GM18870 (cell line): ENCODE results near the gene GFY.

Experiments used
- ATAC-seq: cut with Tn5 transposase; IDR thresholded peaks from one replicate; pipeline ENCODE4 v1.9.1; 2021; ENCODE audit warnings: moderate library complexity; ENCODE audit not compliant: unreplicated experiment

The GFY gene, protein sequence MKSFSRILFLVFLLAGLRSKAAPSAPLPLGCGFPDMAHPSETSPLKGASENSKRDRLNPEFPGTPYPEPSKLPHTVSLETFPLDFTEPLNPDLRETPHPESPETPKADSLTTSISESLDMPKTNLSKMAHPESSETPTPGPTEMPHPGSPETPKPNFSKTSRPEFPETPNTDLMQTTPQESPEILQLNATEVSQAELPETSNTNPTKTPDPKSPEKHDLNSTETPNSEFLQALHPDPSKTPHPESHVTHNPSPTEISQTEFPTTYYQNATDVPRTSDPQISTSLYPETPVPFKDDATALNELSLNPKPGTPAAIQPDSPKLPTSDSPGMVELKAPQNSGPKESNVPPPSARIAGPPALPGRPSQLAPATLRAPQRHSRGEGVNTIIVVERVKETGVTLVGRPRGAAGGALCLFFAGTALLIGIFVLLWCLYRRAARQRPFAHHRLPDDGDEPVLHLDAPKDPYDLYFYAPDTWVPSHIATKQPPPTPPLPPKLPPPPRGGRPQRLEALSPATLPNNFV

DNA sequence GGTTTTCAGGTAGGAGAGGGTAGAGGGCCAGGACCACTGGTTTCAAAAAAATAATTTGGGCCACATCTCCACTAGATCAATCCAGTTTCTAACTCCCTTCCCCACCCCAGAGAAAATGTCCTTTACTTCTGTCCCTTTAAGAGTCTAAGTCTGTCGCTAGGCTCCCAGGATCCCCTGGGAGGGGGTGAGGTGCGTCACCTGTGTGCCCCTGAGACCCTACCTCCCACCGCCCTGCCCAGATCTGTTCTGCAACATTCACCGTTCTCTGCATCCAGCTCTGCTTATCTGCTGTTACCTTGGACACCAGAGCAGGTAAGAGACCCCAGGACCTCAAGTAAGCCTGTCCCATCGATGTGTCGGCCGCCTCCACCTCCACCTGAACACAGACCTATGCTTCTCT is at the start of gene GFY:
Gene GFY, plus strand, starts transcription at position 211 of the 400 bp plus-strand sequence. CDS start 1,043 bp downstream, outside the sequence.
- ATAC-seq: no peak

DNA sequence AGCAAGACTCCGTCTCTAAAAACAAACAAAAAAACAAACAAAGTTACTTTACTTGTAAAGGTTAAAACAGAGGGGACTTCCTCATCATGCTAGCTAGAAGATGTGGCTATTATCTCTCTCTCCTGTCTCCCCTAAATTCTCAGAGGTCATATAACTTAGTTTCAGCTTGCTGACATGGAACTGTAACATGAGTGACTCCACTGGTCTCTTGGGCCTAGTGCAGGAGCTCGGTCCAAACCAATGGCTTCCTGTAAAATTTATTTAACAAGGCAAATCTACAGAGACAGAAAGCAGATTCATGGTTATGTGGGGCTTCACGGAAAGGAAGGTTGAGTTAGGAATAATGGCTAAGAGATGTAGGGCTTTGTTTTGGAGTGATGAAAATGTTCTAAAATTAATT is 46.7 kb upstream of the GFY start:
- no peak for ATAC-seq

- no peak for ATAC-seq
These were observed 44.8 kb upstream of the GFY start for GRCh38 chr19:49380391-49380790.

DNA sequence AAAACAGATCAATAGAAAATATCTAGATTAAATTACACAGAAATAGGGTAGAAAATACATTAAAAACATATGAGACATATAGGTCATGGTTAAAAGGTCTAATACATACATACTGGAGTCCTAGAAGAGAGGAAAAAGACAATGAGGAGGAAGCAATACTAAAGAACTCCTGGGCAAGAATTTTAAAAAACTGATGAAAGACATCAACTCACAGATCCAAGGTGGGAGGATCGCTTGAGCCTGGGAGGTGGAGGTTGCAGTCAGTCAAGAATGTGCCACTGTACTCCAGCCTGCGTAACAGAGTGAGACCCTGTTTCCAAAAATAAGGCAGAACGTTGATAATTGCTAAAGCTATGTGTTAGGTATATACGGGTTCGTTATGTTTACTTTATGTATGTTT is 42.5 kb upstream of the GFY start:
- no peak for ATAC-seq

- no peak for ATAC-seq
These were observed 41.6 kb upstream of the GFY start for GRCh38 chr19:49383599-49383998.

GRCh38 chr19:49387936-49388372 is 37.2 kb upstream of the GFY start, which contains the start of gene KASH5:
TSS of gene KASH5 (plus strand) at chr19:49388249. CDS start at chr19:49390884, 2,635 bp downstream.
- no peak for ATAC-seq

- no peak for ATAC-seq
These were observed 35.8 kb upstream of the GFY start for GRCh38 chr19:49389406-49389805.

GRCh38 chr19:49390131-49390928 is 34.9 kb upstream of the GFY start:
- no peak for ATAC-seq

- no peak for ATAC-seq
These were observed 34.2 kb upstream of the GFY start for GRCh38 chr19:49390929-49391359.

DNA sequence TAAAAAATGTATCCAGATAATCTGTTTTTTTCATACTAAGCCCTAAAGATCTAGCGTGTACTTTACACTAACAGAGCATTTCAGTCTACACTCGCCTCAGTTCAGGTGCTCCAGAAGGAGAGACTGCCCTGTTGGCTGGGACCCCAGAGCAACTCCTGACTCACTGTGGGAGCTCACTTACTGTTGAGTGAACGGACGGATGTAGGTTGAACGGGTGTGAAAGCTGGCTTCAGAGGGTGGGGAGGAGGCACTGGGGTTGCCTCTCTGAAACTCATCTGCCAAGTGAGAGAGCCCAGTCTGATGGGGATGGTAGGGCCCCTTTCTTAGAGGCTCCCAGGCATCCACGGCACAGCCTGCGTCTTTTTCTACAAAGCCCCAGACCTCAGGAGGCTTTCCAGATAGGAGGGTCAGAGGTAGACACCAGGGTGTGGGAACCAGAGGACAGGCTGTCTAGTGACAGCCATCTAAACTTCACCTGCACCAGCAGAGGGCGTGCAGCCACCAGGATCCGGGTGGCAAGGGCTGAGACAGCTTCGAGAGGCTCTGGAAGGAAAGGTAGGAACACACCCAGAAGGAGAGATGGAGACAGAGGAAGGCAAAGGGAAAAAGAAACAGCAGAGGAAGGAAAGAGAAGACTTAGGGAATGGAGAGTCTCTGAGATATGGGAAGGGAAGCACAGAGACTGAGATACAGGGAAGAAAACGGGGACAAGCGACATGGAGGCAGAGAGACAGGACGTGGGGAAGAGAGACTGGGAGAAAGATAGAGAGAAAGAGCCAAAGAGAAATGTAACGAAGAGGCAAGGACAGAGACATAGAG is 33.4 kb upstream of the GFY start:
- ATAC-seq: no peak

- ATAC-seq: no peak
These were observed 31.3 kb upstream of the GFY start for GRCh38 chr19:49393881-49394280.

GRCh38 chr19:49395581-49396407 is 29.4 kb upstream of the GFY start:
- no peak for ATAC-seq

DNA sequence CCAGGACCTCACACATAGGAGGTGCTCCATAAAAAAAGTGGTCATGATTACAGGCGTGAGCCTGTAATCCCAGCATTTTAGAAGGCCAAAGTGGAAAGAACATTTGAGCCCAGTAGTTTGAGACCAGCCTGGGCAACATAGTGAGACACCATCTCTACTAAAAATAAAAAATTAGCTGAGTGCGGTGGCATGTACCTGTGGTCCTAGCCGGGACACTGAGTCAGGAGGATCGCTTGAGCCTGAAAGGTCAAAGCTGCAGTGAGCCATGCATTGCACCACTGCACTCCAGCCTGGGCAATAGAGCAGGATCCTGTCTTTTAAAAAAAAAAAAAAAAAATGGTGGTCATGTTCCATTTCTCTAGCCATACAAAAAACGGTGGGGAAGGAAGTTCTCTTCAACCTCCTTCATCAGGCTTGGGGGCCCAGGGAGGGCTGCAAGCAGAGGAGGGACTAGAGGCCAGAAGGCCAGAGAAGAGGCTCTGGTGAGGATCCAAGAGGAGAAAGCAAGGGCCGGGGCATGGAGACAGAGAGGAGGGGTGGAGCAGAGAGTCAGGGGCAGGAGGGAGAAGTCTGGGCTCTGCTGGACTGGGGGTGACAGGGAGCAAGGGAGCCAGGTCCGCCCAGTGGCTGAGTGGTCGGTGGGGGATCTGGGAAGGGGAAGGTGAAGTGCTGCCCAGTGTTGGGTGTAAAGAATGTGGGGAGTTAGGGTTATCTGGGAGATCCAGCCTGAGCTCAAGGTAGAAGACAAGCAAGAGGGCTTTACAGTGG is 28.3 kb upstream of the GFY start:
- no peak for ATAC-seq

- no peak for ATAC-seq
These were observed 27.1 kb upstream of the GFY start for GRCh38 chr19:49398001-49398615.

DNA sequence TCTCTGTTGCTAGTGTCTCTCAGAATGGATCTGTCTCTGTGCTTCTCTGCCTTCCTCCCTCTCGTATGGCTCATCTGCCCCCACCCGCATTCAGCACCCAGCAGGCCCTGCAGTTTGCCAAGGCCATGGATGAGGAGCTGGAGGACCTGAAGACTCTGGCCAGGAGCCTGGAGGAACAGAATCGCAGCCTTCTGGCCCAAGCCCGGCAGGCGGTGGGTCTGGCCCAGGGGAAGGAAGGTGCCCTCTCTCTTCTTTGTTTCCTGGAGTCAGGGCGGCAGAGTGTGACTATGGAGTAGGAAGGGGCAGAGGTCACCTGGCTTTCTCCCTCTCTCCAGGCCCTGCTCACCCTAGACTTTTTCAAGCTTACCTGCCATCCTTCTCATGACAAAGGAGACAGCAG is 26.3 kb upstream of the GFY start:
- no peak for ATAC-seq

GRCh38 chr19:49400029-49400428 is 25.2 kb upstream of the GFY start:
- ATAC-seq: no peak

GRCh38 chr19:49403404-49404187 is 21.6 kb upstream of the GFY start:
- no peak for ATAC-seq

- ATAC-seq: no peak
These were observed 18.1 kb upstream of the GFY start for GRCh38 chr19:49407079-49407478.
